GM19372 (cell line): ENCODE results near the gene NDUFA6.

Experiments used
- ATAC-seq: cut with Tn5 transposase; IDR thresholded peaks from one replicate; pipeline ENCODE4 v1.9.1; 2021; ENCODE audit warnings: mild to moderate bottlenecking, low read depth, moderate library complexity; ENCODE audit not compliant: unreplicated experiment

Gene NDUFA6

GRCh38 chr22:42039271-42039670 is 51.3 kb downstream of the NDUFA6 start:
- no peak for ATAC-seq
